ENCODE data around the gene OR52K2. TPM values are rescaled to one million over a fixed set of nuclear protein-coding genes. Genes with fewer than 3 reads are reported as not detected.

Gene OR52K2
- total and polyA plus RNA-seq, 12 donors, result 0.23 to 0.26 TPM; not detected in 10

DNA sequence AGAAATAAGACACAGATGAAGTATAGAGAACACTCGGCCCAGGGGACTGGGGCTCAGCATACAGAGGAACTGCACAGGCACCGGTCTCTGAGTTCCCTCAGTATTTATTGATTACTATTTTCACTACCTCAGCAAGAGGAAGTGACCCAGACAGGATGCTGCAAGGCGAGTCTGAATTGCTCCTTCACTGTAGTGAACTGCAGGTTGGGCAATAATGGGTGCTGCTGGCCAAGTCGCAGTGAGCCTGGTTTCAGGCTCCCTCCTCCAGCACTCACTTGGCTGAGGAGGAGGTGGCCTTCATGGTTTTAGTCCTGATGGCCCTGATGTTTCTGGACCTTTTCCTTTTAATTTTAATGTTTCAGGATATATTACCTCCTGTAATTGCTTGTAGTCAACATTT, 10.4 kb downstream of the OR52K2 start:
- Histone ChIP-seq H3K9me3 (peaks cover 0 to 12% (median 0%) of the 10 kb centered on the region in 11 donors), H3K36me3 (no peaks in the 10 kb centered on the region), H3K27ac (peak overlapping the region in 1 of 10 donors; percentile 35), H3K4me3 (no peak overlapping the region), H3K27me3 (no peaks in the 10 kb centered on the region), H3K4me1 (peaks cover 0 to 50% (median 0%) of the 10 kb centered on the region in 9 donors)
- intact Hi-C loops (cut with DNase I), result no loop called here
- DNase-seq (no peak), ATAC-seq (peak in 1 of 8 donors; percentile 70)
- TF ChIP-seq CTCF (IDR thresholded peaks at IDR 0.05), result no peak
- WGBS, 2 donors, result 50 to 64% methylated on average over 4 of the region's 4 CpGs

DNA sequence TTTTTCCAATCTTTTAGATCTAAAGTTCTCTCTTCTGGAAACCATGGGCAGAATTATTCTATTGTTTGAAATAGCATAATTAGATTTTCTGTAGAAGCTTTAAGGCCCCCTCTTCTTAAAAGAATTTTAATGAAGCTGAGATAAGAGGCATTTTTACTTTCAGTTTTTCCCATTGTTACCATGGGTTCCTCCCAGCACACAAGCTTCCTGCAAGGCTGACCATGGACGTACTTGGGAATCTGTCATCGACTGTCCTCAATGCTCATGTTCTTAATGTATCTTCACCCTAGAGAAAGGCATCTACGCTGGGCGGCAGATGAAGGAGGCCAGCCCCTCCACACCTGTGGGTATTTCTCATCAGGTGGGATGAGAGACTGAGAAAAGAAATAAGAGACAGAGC, 11.1 kb downstream of the OR52K2 start:
- ATAC-seq (no peak), DNase-seq (no peak)
- H3K4me1 ChIP-seq, result peaks cover 0 to 43% (median 0%) of the 10 kb centered on the region in 9 donors
- no peaks in the 10 kb centered on the region for H3K27me3 ChIP-seq
- H3K27ac ChIP-seq, result peak overlapping the region in 1 of 10 donors; percentile 35
- intact Hi-C loops (cut with DNase I), result no loop called here
- peaks cover 0 to 16% (median 6%) of the 10 kb centered on the region in 11 donors for H3K9me3 ChIP-seq
- WGBS, 2 donors, result 70 to 75% methylated on average over 4 of the region's 4 CpGs
- no peak overlapping the region for H3K4me3 ChIP-seq
- H3K36me3 ChIP-seq, result no peaks in the 10 kb centered on the region
- no peak for TF ChIP-seq CTCF (IDR thresholded peaks at IDR 0.05)

- ATAC-seq (no peak), DNase-seq (no peak)
- H3K36me3 ChIP-seq, result no peaks in the 10 kb centered on the region
- intact Hi-C loops (cut with DNase I), result no loop called here
- H3K4me3 ChIP-seq, result no peak overlapping the region
- H3K27me3 ChIP-seq, result no peaks in the 10 kb centered on the region
- no peak for TF ChIP-seq CTCF (IDR thresholded peaks at IDR 0.05)
- 89 to 92% methylated on average over 5 of the region's 5 CpGs for WGBS, 2 donors
- peaks cover 0 to 18% (median 0%) of the 10 kb centered on the region in 9 donors for H3K4me1 ChIP-seq
- H3K9me3 ChIP-seq, result peaks cover 0 to 20% (median 6%) of the 10 kb centered on the region in 11 donors
- H3K27ac ChIP-seq, result no peak overlapping the region
Measured at GRCh38 chr11:4464216-4465159, 15.4 kb downstream of the OR52K2 start.

DNA sequence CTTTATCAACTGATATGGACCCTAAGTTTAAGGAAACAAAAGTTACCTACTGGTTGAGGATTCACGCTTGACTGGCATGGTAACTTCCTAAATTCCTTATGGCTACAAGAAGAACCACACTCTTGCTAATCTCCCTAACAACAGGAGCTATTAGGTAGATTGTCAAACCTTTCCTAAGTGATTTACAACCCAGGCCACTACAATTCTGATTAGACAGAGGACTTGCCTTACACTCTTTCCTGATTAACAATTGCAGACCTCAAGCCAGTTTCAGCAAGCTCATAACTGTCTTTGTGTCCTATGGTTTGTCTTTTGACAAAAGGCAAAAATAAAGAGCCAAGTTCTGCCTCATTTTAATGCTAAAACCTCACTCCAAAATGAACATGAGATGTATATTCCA, 16.3 kb downstream of the OR52K2 start:
- Histone ChIP-seq H3K27ac (no peak overlapping the region), H3K36me3 (no peaks in the 10 kb centered on the region), H3K27me3 (no peaks in the 10 kb centered on the region), H3K4me1 (peaks cover 0 to 9% (median 0%) of the 10 kb centered on the region in 9 donors), H3K4me3 (no peak overlapping the region), H3K9me3 (peaks cover 0 to 20% (median 6%) of the 10 kb centered on the region in 11 donors)
- no peak for TF ChIP-seq CTCF (IDR thresholded peaks at IDR 0.05)
- intact Hi-C loops (cut with DNase I), result no loop called here
- DNase-seq (no peak), ATAC-seq (no peak)
- 77 to 78% methylated on average over 1 of the region's 1 CpG for WGBS, 2 donors

Data from heart right ventricle (tissue), 16 donors.